Skeletal muscle tissue (tissue), 4 donors: ENCODE measurements around the gene CFAP221. TPM values are rescaled to one million over a fixed set of nuclear protein-coding genes. Genes with fewer than 3 reads are reported as not detected.

ENCODE experiments used
- H3K27ac ChIP-seq: one replicate; pipeline ENCODE4 v1.7.0; 2013; ENCODE audit warnings: mild to moderate bottlenecking, low read depth, low read length, inconsistent platforms
- H3K27me3 ChIP-seq, 3 donors: one replicate each; pipeline ENCODE4 v1.7.0; 2013; ENCODE audit warnings: low read length in 3 of 3; ENCODE audit not compliant: control insufficient read depth in 3 of 3, insufficient read depth in 3 of 3
- H3K36me3 ChIP-seq, 3 donors: one replicate each; pipeline ENCODE4 v1.7.0; 2013; ENCODE audit warnings: low read length in 3 of 3; ENCODE audit not compliant: control insufficient read depth in 3 of 3, insufficient read depth in 3 of 3
- H3K4me1 ChIP-seq, 3 donors: one replicate each; pipeline ENCODE4 v1.7.0; 2013; ENCODE audit warnings: low read length in 3 of 3, mild to moderate bottlenecking in 3 of 3; ENCODE audit not compliant: control insufficient read depth in 3 of 3, insufficient read depth in 3 of 3
- H3K4me3 ChIP-seq, 3 donors: one replicate each; pipeline ENCODE4 v1.7.0; 2013; ENCODE audit warnings: low read length in 3 of 3
- H3K9ac ChIP-seq, 3 donors: one replicate each; pipeline ENCODE4 v1.7.0; 2013; ENCODE audit warnings: low read length in 3 of 3, mild to moderate bottlenecking in 3 of 3, moderate library complexity in 2 of 3, low read depth in 1 of 3
- H3K9me3 ChIP-seq, 3 donors: one replicate each; pipeline ENCODE4 v1.7.0; 2013; ENCODE audit warnings: low read length in 3 of 3; ENCODE audit not compliant: control insufficient read depth in 3 of 3
- total RNA-seq: library from RNA; depleted of rRNA; stranded (reverse); fragments of >200 nt; gene quantifications from one replicate; pipeline ENCODE4 v1.2.3, GENCODE V29; 2014
- donor health status: Osteomylitis.

Gene CFAP221
- total RNA-seq, 1 donor from 2014 or later: 1.0 TPM

- peaks cover 12 to 14% (median 14%) of the 10 kb centered on the region in 3 donors for H3K36me3 ChIP-seq
- H3K4me3 ChIP-seq: no peak overlapping the region
- no peak overlapping the region for H3K9ac ChIP-seq
- H3K27me3 ChIP-seq: no peaks in the 10 kb centered on the region
- peaks cover 6 to 12% (median 6%) of the 10 kb centered on the region in 3 donors for H3K4me1 ChIP-seq
- H3K9me3 ChIP-seq: no peaks in the 10 kb centered on the region
- H3K27ac ChIP-seq: no peak overlapping the region
Observed at GRCh38 chr2:119681203-119681867, 137.1 kb downstream of the CFAP221 start.

- Histone ChIP-seq H3K9ac (no peak overlapping the region), H3K9me3 (no peaks in the 10 kb centered on the region), H3K4me3 (no peak overlapping the region), H3K36me3 (peaks cover 12 to 16% (median 14%) of the 10 kb centered on the region in 3 donors), H3K27me3 (no peaks in the 10 kb centered on the region), H3K4me1 (peaks cover 6 to 12% (median 6%) of the 10 kb centered on the region in 3 donors), H3K27ac (no peak overlapping the region)
Observed at GRCh38 chr2:119681868-119682220, 137.6 kb downstream of the CFAP221 start.

GRCh38 chr2:119682578-119682977, 138.3 kb downstream of the CFAP221 start:
- Histone ChIP-seq H3K27me3 (no peaks in the 10 kb centered on the region), H3K36me3 (peaks cover 12 to 22% (median 14%) of the 10 kb centered on the region in 3 donors), H3K27ac (no peak overlapping the region), H3K4me1 (peaks cover 6 to 12% (median 6%) of the 10 kb centered on the region in 3 donors), H3K4me3 (no peak overlapping the region), H3K9me3 (no peaks in the 10 kb centered on the region), H3K9ac (no peak overlapping the region)

- Histone ChIP-seq H3K36me3 (peaks cover 12 to 23% (median 14%) of the 10 kb centered on the region in 3 donors), H3K4me1 (peaks cover 6 to 12% (median 6%) of the 10 kb centered on the region in 3 donors), H3K27ac (no peak overlapping the region), H3K9ac (no peak overlapping the region), H3K9me3 (no peaks in the 10 kb centered on the region), H3K4me3 (no peak overlapping the region), H3K27me3 (no peaks in the 10 kb centered on the region)
Observed at GRCh38 chr2:119683074-119683712, 138.9 kb downstream of the CFAP221 start.

GRCh38 chr2:119683713-119684443, 139.6 kb downstream of the CFAP221 start:
- peaks cover 12 to 29% (median 14%) of the 10 kb centered on the region in 3 donors for H3K36me3 ChIP-seq
- no peak overlapping the region for H3K27ac ChIP-seq
- H3K4me3 ChIP-seq: no peak overlapping the region
- H3K27me3 ChIP-seq: no peaks in the 10 kb centered on the region
- no peaks in the 10 kb centered on the region for H3K9me3 ChIP-seq
- peaks cover 6 to 17% (median 6%) of the 10 kb centered on the region in 3 donors for H3K4me1 ChIP-seq
- no peak overlapping the region for H3K9ac ChIP-seq

- Histone ChIP-seq H3K36me3 (peaks cover 12 to 29% (median 14%) of the 10 kb centered on the region in 3 donors), H3K4me1 (peaks cover 5 to 16% (median 6%) of the 10 kb centered on the region in 3 donors), H3K9ac (no peak overlapping the region), H3K9me3 (no peaks in the 10 kb centered on the region), H3K27ac (no peak overlapping the region), H3K4me3 (no peak overlapping the region), H3K27me3 (no peaks in the 10 kb centered on the region)
Observed at GRCh38 chr2:119684518-119684917, 140.3 kb downstream of the CFAP221 start.

- Histone ChIP-seq H3K4me3 (no peak overlapping the region), H3K4me1 (peaks cover 0 to 26% (median 8%) of the 10 kb centered on the region in 3 donors), H3K27ac (no peak overlapping the region), H3K36me3 (peaks cover 0 to 15% (median 0%) of the 10 kb centered on the region in 3 donors), H3K27me3 (peaks cover 0 to 4% (median 0%) of the 10 kb centered on the region in 3 donors), H3K9me3 (no peaks in the 10 kb centered on the region), H3K9ac (no peak overlapping the region)
Observed at GRCh38 chr2:119688616-119689015, 144.4 kb downstream of the CFAP221 start.

- Histone ChIP-seq H3K9ac (no peak overlapping the region), H3K9me3 (no peaks in the 10 kb centered on the region), H3K27ac (no peak overlapping the region), H3K36me3 (peaks cover 0 to 15% (median 0%) of the 10 kb centered on the region in 3 donors), H3K4me1 (peaks cover 0 to 22% (median 8%) of the 10 kb centered on the region in 3 donors), H3K27me3 (peaks cover 1 to 9% (median 5%) of the 10 kb centered on the region in 3 donors), H3K4me3 (no peak overlapping the region)
Observed at GRCh38 chr2:119689218-119689617, 145.0 kb downstream of the CFAP221 start.

GRCh38 chr2:119691189-119691588, 146.9 kb downstream of the CFAP221 start:
- H3K27me3 ChIP-seq: peaks cover 5 to 25% (median 7%) of the 10 kb centered on the region in 3 donors
- no peak overlapping the region for H3K4me3 ChIP-seq
- H3K4me1 ChIP-seq: peaks cover 0 to 22% (median 8%) of the 10 kb centered on the region in 3 donors
- H3K9ac ChIP-seq: no peak overlapping the region
- H3K27ac ChIP-seq: no peak overlapping the region
- peaks cover 0 to 15% (median 0%) of the 10 kb centered on the region in 3 donors for H3K36me3 ChIP-seq
- H3K9me3 ChIP-seq: no peaks in the 10 kb centered on the region
